ENCODE data around the gene DUS1L. TPM values are rescaled to one million over a fixed set of nuclear protein-coding genes. Genes with fewer than 3 reads are reported as not detected.

The DUS1L gene
- 100 to 1,000 TPM; 113 to 127 TPM for total RNA-seq

GRCh38 chr17:82065638-82066303 lies at the start of gene DUS1L:
Gene DUS1L (minus strand): TSS chr17:82065804. CDS start chr17:82065059, 745 bp downstream.
- POLR2A ChIA-PET: no interaction called here
- peak; percentile 67 for DNase-seq
- no peaks in the 10 kb centered on the region for H3K9me3 Mint-ChIP-seq
- peak within 1 kb of the TSS; percentile 85 for H3K4me3 Mint-ChIP-seq
- peak within 1 kb of the TSS; percentile 93 for H3K27ac Mint-ChIP-seq
- no peaks in the 10 kb centered on the region for H3K27me3 Mint-ChIP-seq
- no peaks in the 10 kb centered on the region for H3K36me3 Mint-ChIP-seq (ENCODE audit: low read depth)
- CTCF ChIA-PET: interaction anchor here (0.8 to 1.2 kb wide), 2 partner anchors 9 to 28 kb away, joined by 3 to 5 read pairs; partner anchors contain the start of gene DCXR
- H3K4me1 Mint-ChIP-seq: peaks cover 11% of the 10 kb centered on the region

GRCh38 chr17:82114872-82115271 lies 49.3 kb upstream of the DUS1L start:
- H3K36me3 Mint-ChIP-seq (ENCODE audit: low read depth): peaks cover 2% of the 10 kb centered on the region
- H3K27ac Mint-ChIP-seq: no peak overlapping the region
- ChIA-PET POLR2A (no interaction called here), CTCF (interaction anchor here (0.8 to 1.4 kb wide), 2 partner anchors 49 to 155 kb away, joined by 3 read pairs; no protein-coding TSS in a partner anchor)
- DNase-seq: no peak
- no peaks in the 10 kb centered on the region for H3K27me3 Mint-ChIP-seq
- peaks cover 17% of the 10 kb centered on the region for H3K4me1 Mint-ChIP-seq
- H3K9me3 Mint-ChIP-seq: no peaks in the 10 kb centered on the region
- H3K4me3 Mint-ChIP-seq: no peak overlapping the region

- H3K27me3 Mint-ChIP-seq: no peaks in the 10 kb centered on the region
- DNase-seq: no peak
- POLR2A ChIA-PET: no interaction called here
- no peak overlapping the region for H3K27ac Mint-ChIP-seq
- peaks cover 13% of the 10 kb centered on the region for H3K4me1 Mint-ChIP-seq
- CTCF ChIA-PET: interaction anchor here (1.4 kb wide), 1 partner anchor 49 kb away, joined by 3 read pairs; no protein-coding TSS in a partner anchor
- no peak overlapping the region for H3K4me3 Mint-ChIP-seq
- no peaks in the 10 kb centered on the region for H3K9me3 Mint-ChIP-seq
- peaks cover 2% of the 10 kb centered on the region for H3K36me3 Mint-ChIP-seq (ENCODE audit: low read depth)
These were observed 48.8 kb upstream of the DUS1L start for GRCh38 chr17:82114447-82114846.

GRCh38 chr17:82113941-82114340 lies 48.3 kb upstream of the DUS1L start:
- POLR2A ChIA-PET: no interaction called here
- no peaks in the 10 kb centered on the region for H3K9me3 Mint-ChIP-seq
- H3K4me3 Mint-ChIP-seq: no peak overlapping the region
- CTCF ChIA-PET: interaction anchor here (1.2 to 1.4 kb wide), 2 partner anchors 42 to 50 kb away, joined by 3 to 6 read pairs; no protein-coding TSS in a partner anchor
- no peak overlapping the region for H3K27ac Mint-ChIP-seq
- peaks cover 12% of the 10 kb centered on the region for H3K4me1 Mint-ChIP-seq
- DNase-seq: no peak
- peaks cover 2% of the 10 kb centered on the region for H3K36me3 Mint-ChIP-seq (ENCODE audit: low read depth)
- no peaks in the 10 kb centered on the region for H3K27me3 Mint-ChIP-seq

GRCh38 chr17:82113422-82113821 lies 47.8 kb upstream of the DUS1L start:
- no peaks in the 10 kb centered on the region for H3K36me3 Mint-ChIP-seq (ENCODE audit: low read depth)
- CTCF ChIA-PET: interaction anchor here (1.2 to 1.6 kb wide), 3 partner anchors 8 to 83 kb away, joined by 3 to 6 read pairs (median 3); no protein-coding TSS in a partner anchor
- H3K27ac Mint-ChIP-seq: no peak overlapping the region
- H3K9me3 Mint-ChIP-seq: no peaks in the 10 kb centered on the region
- H3K27me3 Mint-ChIP-seq: no peaks in the 10 kb centered on the region
- POLR2A ChIA-PET: interaction anchor here (1.1 kb wide), 1 partner anchor 76 kb away, joined by 3 read pairs; the partner anchor contains the start of gene DCXR
- no peak for DNase-seq
- H3K4me3 Mint-ChIP-seq: no peak overlapping the region
- H3K4me1 Mint-ChIP-seq: peaks cover 16% of the 10 kb centered on the region

- no peak for DNase-seq
- ChIA-PET CTCF (interaction anchor here (1.2 to 1.6 kb wide), 3 partner anchors 9 to 82 kb away, joined by 3 to 6 read pairs (median 3); no protein-coding TSS in a partner anchor), POLR2A (interaction anchor here (1.1 kb wide), 1 partner anchor 75 kb away, joined by 3 read pairs; the partner anchor contains the start of gene DCXR)
- Mint-ChIP-seq H3K9me3 (no peaks in the 10 kb centered on the region), H3K36me3 (ENCODE audit: low read depth) (no peaks in the 10 kb centered on the region), H3K27me3 (no peaks in the 10 kb centered on the region), H3K27ac (no peak overlapping the region), H3K4me3 (no peak overlapping the region), H3K4me1 (peaks cover 17% of the 10 kb centered on the region)
These were observed 47.3 kb upstream of the DUS1L start for GRCh38 chr17:82112914-82113311.

GRCh38 chr17:82112181-82112913 lies 46.7 kb upstream of the DUS1L start:
- CTCF ChIA-PET: interaction anchor here (1.2 to 1.6 kb wide), 3 partner anchors 9 to 82 kb away, joined by 3 to 6 read pairs (median 3); no protein-coding TSS in a partner anchor
- H3K9me3 Mint-ChIP-seq: no peaks in the 10 kb centered on the region

GRCh38 chr17:82110298-82110697 lies 44.7 kb upstream of the DUS1L start:
- Mint-ChIP-seq H3K27ac (peak overlapping the region; percentile 66), H3K27me3 (no peaks in the 10 kb centered on the region), H3K9me3 (no peaks in the 10 kb centered on the region), H3K4me3 (no peak overlapping the region), H3K4me1 (peaks cover 38% of the 10 kb centered on the region), H3K36me3 (ENCODE audit: low read depth) (no peaks in the 10 kb centered on the region)
- CTCF ChIA-PET: interaction anchor here (1.2 kb wide), 1 partner anchor 9 kb away, joined by 4 read pairs; no protein-coding TSS in a partner anchor
- DNase-seq: peak; percentile 36
- POLR2A ChIA-PET: no interaction called here

More at GRCh38 chr17:82112181-82112913, 46.7 kb upstream of the DUS1L start:
- Mint-ChIP-seq H3K27me3 (no peaks in the 10 kb centered on the region), H3K4me3 (no peak overlapping the region), H3K4me1 (peaks cover 19% of the 10 kb centered on the region), H3K27ac (peak overlapping the region; percentile 62), H3K36me3 (ENCODE audit: low read depth) (no peaks in the 10 kb centered on the region)
- POLR2A ChIA-PET: interaction anchor here (1.1 kb wide), 1 partner anchor 75 kb away, joined by 3 read pairs; the partner anchor contains the start of gene DCXR
- DNase-seq: no peak

GRCh38 chr17:82108961-82109475 lies 43.4 kb upstream of the DUS1L start:
- no peaks in the 10 kb centered on the region for H3K27me3 Mint-ChIP-seq
- CTCF ChIA-PET: interaction anchor here (0.8 to 1.7 kb wide), 4 partner anchors 11 to 78 kb away, joined by 3 to 4 read pairs (median 4); no protein-coding TSS in a partner anchor
- no peaks in the 10 kb centered on the region for H3K36me3 Mint-ChIP-seq (ENCODE audit: low read depth)
- H3K4me3 Mint-ChIP-seq: no peak overlapping the region
- no peak for DNase-seq
- peak overlapping the region; percentile 74 for H3K27ac Mint-ChIP-seq
- POLR2A ChIA-PET: no interaction called here
- H3K9me3 Mint-ChIP-seq: no peaks in the 10 kb centered on the region
- H3K4me1 Mint-ChIP-seq: peaks cover 43% of the 10 kb centered on the region

- Mint-ChIP-seq H3K36me3 (ENCODE audit: low read depth) (no peaks in the 10 kb centered on the region), H3K4me1 (peaks cover 43% of the 10 kb centered on the region), H3K9me3 (no peaks in the 10 kb centered on the region), H3K27me3 (no peaks in the 10 kb centered on the region), H3K27ac (peak overlapping the region; percentile 74), H3K4me3 (no peak overlapping the region)
- no peak for DNase-seq
- POLR2A ChIA-PET: no interaction called here
- CTCF ChIA-PET: interaction anchor here (0.6 to 1.7 kb wide), 4 partner anchors 16 to 183 kb away, joined by 3 to 5 read pairs (median 4); no protein-coding TSS in a partner anchor
These were observed 42.9 kb upstream of the DUS1L start for GRCh38 chr17:82108496-82108945.

GRCh38 chr17:82108038-82108437 lies 42.4 kb upstream of the DUS1L start:
- POLR2A ChIA-PET: no interaction called here
- H3K27ac Mint-ChIP-seq: peak overlapping the region; percentile 96
- no peak for DNase-seq
- H3K36me3 Mint-ChIP-seq (ENCODE audit: low read depth): no peaks in the 10 kb centered on the region
- no peak overlapping the region for H3K4me3 Mint-ChIP-seq
- no peaks in the 10 kb centered on the region for H3K9me3 Mint-ChIP-seq
- CTCF ChIA-PET: interaction anchor here (0.6 to 2.7 kb wide), 4 partner anchors 13 to 182 kb away, joined by 3 to 22 read pairs (median 4); no protein-coding TSS in a partner anchor
- no peaks in the 10 kb centered on the region for H3K27me3 Mint-ChIP-seq
- peaks cover 44% of the 10 kb centered on the region for H3K4me1 Mint-ChIP-seq

GRCh38 chr17:82107341-82107860 lies 41.8 kb upstream of the DUS1L start:
- H3K27ac Mint-ChIP-seq: peak overlapping the region; percentile 96
- POLR2A ChIA-PET: no interaction called here
- H3K27me3 Mint-ChIP-seq: no peaks in the 10 kb centered on the region

More at GRCh38 chr17:82107341-82107860, 41.8 kb upstream of the DUS1L start:
- no peak for DNase-seq
- Mint-ChIP-seq H3K9me3 (no peaks in the 10 kb centered on the region), H3K4me3 (no peak overlapping the region), H3K36me3 (ENCODE audit: low read depth) (no peaks in the 10 kb centered on the region), H3K4me1 (peaks cover 45% of the 10 kb centered on the region)
- CTCF ChIA-PET: interaction anchor here (0.7 to 2.7 kb wide), 7 partner anchors 14 to 98 kb away, joined by 3 to 22 read pairs (median 6); partner anchors contain the start of gene DCXR
